Astrocyte (in vitro differentiated cells and primary cell): ENCODE data around the gene MMP14. TPM values are rescaled to one million over a fixed set of nuclear protein-coding genes. Genes with fewer than 3 reads are reported as not detected.

ENCODE experiments used
- DNase-seq: peaks from one replicate; pipeline ENCODE4 v3.0.0-alpha.2; 2010; ENCODE audit warnings: low read depth
- FAIRE-seq: peaks from 2 replicates; lab custom pipeline; 2011; peaks lifted over from hg19 to GRCh38; lab: Jason Lieb, UNC
- H2AFZ ChIP-seq: 2 replicates; pipeline ENCODE4 v1.6.0; 2012; ENCODE audit warnings: low read depth, low read length, inconsistent platforms
- H3K27ac ChIP-seq: 2 replicates; pipeline ENCODE4 v1.5.1; 2011; ENCODE audit warnings: low read depth, low read length, inconsistent platforms
- H3K27me3 ChIP-seq: 2 replicates; pipeline ENCODE4 v1.6.0; 2011; ENCODE audit warnings: low read length, inconsistent platforms; ENCODE audit not compliant: insufficient read depth
- H3K36me3 ChIP-seq: 2 replicates; pipeline ENCODE4 v1.5.1; 2011; ENCODE audit warnings: low read length, inconsistent platforms; ENCODE audit not compliant: insufficient read depth
- H3K4me1 ChIP-seq: 2 replicates; pipeline ENCODE4 v1.5.1; 2011; ENCODE audit warnings: low read length, inconsistent platforms; ENCODE audit not compliant: insufficient read depth
- H3K4me2 ChIP-seq: 2 replicates; pipeline ENCODE4 v1.6.0; 2012; ENCODE audit warnings: low read length, inconsistent platforms
- H3K4me3 ChIP-seq: 2 replicates; pipeline ENCODE4 v1.5.1; 2011; ENCODE audit warnings: low read depth, mild to moderate bottlenecking, low read length, inconsistent platforms; ENCODE audit not compliant: insufficient read depth
- H3K79me2 ChIP-seq: 2 replicates; pipeline ENCODE4 v1.6.0; 2012; ENCODE audit warnings: mild to moderate bottlenecking, low read length, inconsistent platforms; ENCODE audit not compliant: insufficient read depth
- H3K9ac ChIP-seq: 2 replicates; pipeline ENCODE4 v1.6.0; 2012; ENCODE audit warnings: mild to moderate bottlenecking, low read length, inconsistent platforms
- H3K9me3 ChIP-seq: 2 replicates; pipeline ENCODE4 v1.5.1; 2012; ENCODE audit warnings: low read depth, mild to moderate bottlenecking, low read length, inconsistent platforms; ENCODE audit not compliant: insufficient read depth
- H4K20me1 ChIP-seq: 2 replicates; pipeline ENCODE4 v1.6.0; 2012; ENCODE audit warnings: low read length, inconsistent platforms; ENCODE audit not compliant: insufficient read depth
- H3K27ac Mint-ChIP-seq: one replicate; pipeline ENCODE4 v1.8.0; 2021; ENCODE audit warnings: mild to moderate bottlenecking, mixed read lengths; ENCODE audit not compliant: unreplicated experiment
- H3K27me3 Mint-ChIP-seq: one replicate; pipeline ENCODE4 v1.8.0; 2021; ENCODE audit warnings: low read depth, mixed read lengths; ENCODE audit not compliant: unreplicated experiment
- H3K36me3 Mint-ChIP-seq: one replicate; pipeline ENCODE4 v1.8.0; 2021; ENCODE audit warnings: low read depth, mixed read lengths; ENCODE audit not compliant: unreplicated experiment
- H3K4me1 Mint-ChIP-seq: one replicate; pipeline ENCODE4 v1.8.0; 2021; ENCODE audit warnings: low read depth, mixed read lengths; ENCODE audit not compliant: unreplicated experiment
- H3K4me3 Mint-ChIP-seq: one replicate; pipeline ENCODE4 v1.8.0; 2021; ENCODE audit warnings: mild to moderate bottlenecking, moderate library complexity, mixed read lengths; ENCODE audit not compliant: unreplicated experiment
- H3K9me3 Mint-ChIP-seq: one replicate; pipeline ENCODE4 v1.8.0; 2021; ENCODE audit warnings: mild to moderate bottlenecking, mixed read lengths; ENCODE audit not compliant: unreplicated experiment
- EZH2 ChIP-seq: IDR thresholded peaks from 2 replicates; pipeline ENCODE4 v1.6.1; 2012; ENCODE audit warnings: mild to moderate bottlenecking, low read length, inconsistent platforms; ENCODE audit not compliant: insufficient read depth
- total RNA-seq: library from RNA; stranded (reverse); gene quantifications from 2 replicates; pipeline ENCODE4 v1.2.1, GENCODE V29; 2021
- TF ChIP-seq, protein P1 (sequence below): IDR thresholded peaks from 2 replicates; pipeline ENCODE4 v1.5.1; 2011; ENCODE audit warnings: low read depth, mild to moderate bottlenecking, inconsistent platforms, low read length, moderate library complexity; ENCODE audit not compliant: insufficient read depth

The MMP14 gene
- total RNA-seq, 1 donor from 2014 or later, result 911 TPM

- no peaks in the 10 kb centered on the region for H3K4me1 ChIP-seq
- no peak for FAIRE-seq
- no peak overlapping the region for H3K4me3 ChIP-seq
- Mint-ChIP-seq H3K4me1 (peaks cover 2% of the 10 kb centered on the region), H3K27ac (no peak overlapping the region), H3K9me3 (peaks cover 1% of the 10 kb centered on the region), H3K4me3 (peak overlapping the region; percentile 45), H3K27me3 (peaks cover 3% of the 10 kb centered on the region), H3K36me3 (peaks cover 2% of the 10 kb centered on the region)
- H3K27me3 ChIP-seq, result peaks cover 2% of the 10 kb centered on the region
- DNase-seq, result no peak
- no peak overlapping the region for H3K27ac ChIP-seq
- no peaks in the 10 kb centered on the region for H3K9me3 ChIP-seq
- no peaks in the 10 kb centered on the region for H4K20me1 ChIP-seq
- H3K79me2 ChIP-seq, result no peaks in the 10 kb centered on the region
- no peaks in the 10 kb centered on the region for H3K36me3 ChIP-seq
- H3K9ac ChIP-seq, result no peak overlapping the region
- H2AFZ ChIP-seq, result no peak overlapping the region
- TF ChIP-seq EZH2, result no peak
- TF ChIP-seq, protein P1, sequence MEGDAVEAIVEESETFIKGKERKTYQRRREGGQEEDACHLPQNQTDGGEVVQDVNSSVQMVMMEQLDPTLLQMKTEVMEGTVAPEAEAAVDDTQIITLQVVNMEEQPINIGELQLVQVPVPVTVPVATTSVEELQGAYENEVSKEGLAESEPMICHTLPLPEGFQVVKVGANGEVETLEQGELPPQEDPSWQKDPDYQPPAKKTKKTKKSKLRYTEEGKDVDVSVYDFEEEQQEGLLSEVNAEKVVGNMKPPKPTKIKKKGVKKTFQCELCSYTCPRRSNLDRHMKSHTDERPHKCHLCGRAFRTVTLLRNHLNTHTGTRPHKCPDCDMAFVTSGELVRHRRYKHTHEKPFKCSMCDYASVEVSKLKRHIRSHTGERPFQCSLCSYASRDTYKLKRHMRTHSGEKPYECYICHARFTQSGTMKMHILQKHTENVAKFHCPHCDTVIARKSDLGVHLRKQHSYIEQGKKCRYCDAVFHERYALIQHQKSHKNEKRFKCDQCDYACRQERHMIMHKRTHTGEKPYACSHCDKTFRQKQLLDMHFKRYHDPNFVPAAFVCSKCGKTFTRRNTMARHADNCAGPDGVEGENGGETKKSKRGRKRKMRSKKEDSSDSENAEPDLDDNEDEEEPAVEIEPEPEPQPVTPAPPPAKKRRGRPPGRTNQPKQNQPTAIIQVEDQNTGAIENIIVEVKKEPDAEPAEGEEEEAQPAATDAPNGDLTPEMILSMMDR, result no peak
- no peak overlapping the region for H3K4me2 ChIP-seq
Measured at GRCh38 chr14:22807432-22808087, 28.8 kb upstream of the MMP14 start.

GRCh38 chr14:22808388-22809209, 27.8 kb upstream of the MMP14 start:
- Mint-ChIP-seq H3K4me1 (peaks cover 2% of the 10 kb centered on the region), H3K27ac (no peak overlapping the region)

More at GRCh38 chr14:22808388-22809209, 27.8 kb upstream of the MMP14 start:
- Histone ChIP-seq H3K4me2 (no peak overlapping the region), H3K79me2 (no peaks in the 10 kb centered on the region), H3K4me1 (no peaks in the 10 kb centered on the region), H3K9me3 (no peaks in the 10 kb centered on the region), H3K9ac (no peak overlapping the region), H2AFZ (no peak overlapping the region), H3K36me3 (no peaks in the 10 kb centered on the region), H4K20me1 (no peaks in the 10 kb centered on the region), H3K27me3 (peaks cover 2% of the 10 kb centered on the region), H3K27ac (no peak overlapping the region), H3K4me3 (no peak overlapping the region)
- FAIRE-seq, result no peak
- DNase-seq, result no peak
- TF ChIP-seq EZH2, result no peak
- TF ChIP-seq, protein P1, result no peak
- peaks cover 3% of the 10 kb centered on the region for H3K27me3 Mint-ChIP-seq
- H3K9me3 Mint-ChIP-seq, result peaks cover 1% of the 10 kb centered on the region
- H3K4me3 Mint-ChIP-seq, result no peak overlapping the region
- peaks cover 2% of the 10 kb centered on the region for H3K36me3 Mint-ChIP-seq
